H54 (cell line): ENCODE measurements around the gene ST3GAL5.
"Not testable (repeated sequence)": the region's sequence is repeated elsewhere in the genome, so short reads cannot be mapped to it uniquely, and the experiment has no call there.

Experiments
- DNase-seq: peaks from one replicate; pipeline ENCODE4 v3.0.0; 2011; ENCODE audit warnings: low spot score, mixed read lengths; ENCODE audit not compliant: insufficient read length
- FAIRE-seq: peaks from 3 replicates; lab custom pipeline; 2011; peaks lifted over from hg19 to GRCh38; lab: Jason Lieb, UNC
- POLR2A ChIP-seq: IDR thresholded peaks from 2 replicates; pipeline ENCODE4 v1.6.1; 2011; ENCODE audit warnings: low read depth, mild to moderate bottlenecking, low read length

ST3GAL5 gene

GRCh38 chr2:85830645-85831044 is 58.1 kb downstream of the ST3GAL5 start:
- FAIRE-seq: no peak
- DNase-seq: no peak
- TF ChIP-seq POLR2A: no peak

- FAIRE-seq, DNase-seq: not testable (repeated sequence)
Observed at GRCh38 chr2:85829394-85829793, 59.4 kb downstream of the ST3GAL5 start.

GRCh38 chr2:85828725-85829124 is 60.1 kb downstream of the ST3GAL5 start:
- FAIRE-seq: no peak
- DNase-seq: no peak
- TF ChIP-seq POLR2A: no peak

- DNase-seq: no peak
- no peak for TF ChIP-seq POLR2A
- FAIRE-seq: no peak
Observed at GRCh38 chr2:85827879-85828569, 60.8 kb downstream of the ST3GAL5 start.

GRCh38 chr2:85826990-85827878 is 61.6 kb downstream of the ST3GAL5 start:
- DNase-seq: peak; percentile 47
- no peak for TF ChIP-seq POLR2A
- FAIRE-seq: no peak

- DNase-seq: no peak
- no peak for TF ChIP-seq POLR2A
- no peak for FAIRE-seq
Observed at GRCh38 chr2:85823951-85824350, 64.8 kb downstream of the ST3GAL5 start.

GRCh38 chr2:85822766-85823165 is 66.0 kb downstream of the ST3GAL5 start:
- FAIRE-seq (no peak), DNase-seq (no peak)
- no peak for TF ChIP-seq POLR2A

- DNase-seq (no peak), FAIRE-seq (no peak)
- no peak for TF ChIP-seq POLR2A
Observed at GRCh38 chr2:85819811-85820510, 68.8 kb downstream of the ST3GAL5 start.

- TF ChIP-seq POLR2A: no peak
- FAIRE-seq: no peak
- DNase-seq: no peak
Observed at GRCh38 chr2:85814802-85815550, 73.8 kb downstream of the ST3GAL5 start.

- TF ChIP-seq POLR2A: no peak
- DNase-seq (peak; percentile 91), FAIRE-seq (peak; percentile 95)
Observed at GRCh38 chr2:85813982-85814801, 74.6 kb downstream of the ST3GAL5 start.

- no peak for FAIRE-seq
- TF ChIP-seq POLR2A: no peak
- DNase-seq: no peak
Observed at GRCh38 chr2:85813211-85813981, 75.4 kb downstream of the ST3GAL5 start.
